OCI-LY1 (cell line): ENCODE measurements around the gene VWA8.

Experiments used
- EZH2 ChIP-seq: fragments of 200-600 bp; sonication (generic), shearing (Covaris generic); IDR thresholded peaks from 2 replicates; pipeline ENCODE4 v1.8.0; 2017; ENCODE audit warnings: borderline replicate concordance, mixed run types, mild to moderate bottlenecking, antibody characterized with exemption, low read length, moderate library complexity, mixed read lengths
- TF ChIP-seq, protein P1 (sequence below): fragments of 200-600 bp; sonication (generic), shearing (Covaris generic); IDR thresholded peaks from 2 replicates; pipeline ENCODE4 v1.5.1; 2017; ENCODE audit warnings: mild to moderate bottlenecking, antibody characterized with exemption, low read length, moderate library complexity, mixed read lengths

DNA sequence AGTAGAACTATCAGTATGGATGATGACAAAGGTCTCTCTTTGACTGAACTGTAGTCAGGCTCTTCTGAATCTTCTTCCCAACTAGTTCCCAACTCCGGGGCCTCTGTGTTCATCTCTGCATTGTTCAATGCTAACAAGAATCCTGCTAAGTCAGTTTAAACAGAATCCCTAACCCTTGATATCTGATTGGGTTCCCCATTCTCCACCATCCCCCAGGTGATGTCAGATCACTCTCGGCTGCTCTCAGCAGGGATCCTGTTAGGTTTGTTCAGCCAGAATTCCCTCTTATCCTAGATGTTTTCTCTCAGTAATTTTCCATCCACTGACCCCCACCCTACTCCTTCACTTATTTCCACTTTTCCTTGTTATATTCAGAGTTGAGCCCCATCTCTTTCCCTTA, 280.0 kb downstream of the VWA8 start:
- TF ChIP-seq, protein P1, sequence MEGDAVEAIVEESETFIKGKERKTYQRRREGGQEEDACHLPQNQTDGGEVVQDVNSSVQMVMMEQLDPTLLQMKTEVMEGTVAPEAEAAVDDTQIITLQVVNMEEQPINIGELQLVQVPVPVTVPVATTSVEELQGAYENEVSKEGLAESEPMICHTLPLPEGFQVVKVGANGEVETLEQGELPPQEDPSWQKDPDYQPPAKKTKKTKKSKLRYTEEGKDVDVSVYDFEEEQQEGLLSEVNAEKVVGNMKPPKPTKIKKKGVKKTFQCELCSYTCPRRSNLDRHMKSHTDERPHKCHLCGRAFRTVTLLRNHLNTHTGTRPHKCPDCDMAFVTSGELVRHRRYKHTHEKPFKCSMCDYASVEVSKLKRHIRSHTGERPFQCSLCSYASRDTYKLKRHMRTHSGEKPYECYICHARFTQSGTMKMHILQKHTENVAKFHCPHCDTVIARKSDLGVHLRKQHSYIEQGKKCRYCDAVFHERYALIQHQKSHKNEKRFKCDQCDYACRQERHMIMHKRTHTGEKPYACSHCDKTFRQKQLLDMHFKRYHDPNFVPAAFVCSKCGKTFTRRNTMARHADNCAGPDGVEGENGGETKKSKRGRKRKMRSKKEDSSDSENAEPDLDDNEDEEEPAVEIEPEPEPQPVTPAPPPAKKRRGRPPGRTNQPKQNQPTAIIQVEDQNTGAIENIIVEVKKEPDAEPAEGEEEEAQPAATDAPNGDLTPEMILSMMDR: no peak
- no peak for TF ChIP-seq EZH2
